A673 (cell line): ENCODE results near the gene GLDC. TPM values are rescaled to one million over a fixed set of nuclear protein-coding genes. Genes with fewer than 3 reads are reported as not detected.

ENCODE experiments used
- BruUV-seq: library from RNA; stranded (reverse); fragments of 400-500 nt; replicated peaks from 2 replicates; lab custom pipeline; 2021; lab: Mats Ljungman, UMichigan
- CTCF ChIA-PET: fragments of 300-600 bp; sonication (Branson Sonifier 250); formaldehyde crosslinking; loops from one replicate; lab custom pipeline; 2022; ENCODE audit warnings: antibody characterized with exemption; lab: Charles Lee
- POLR2A ChIA-PET: fragments of 300-600 bp; sonication (Branson Sonifier 250); formaldehyde crosslinking; loops from one replicate; lab custom pipeline; 2022; ENCODE audit warnings: antibody characterized with exemption; ENCODE audit not compliant: low non-redundant PET; lab: Charles Lee
- DNase-seq: peaks from one replicate; pipeline ENCODE4 v3.0.0-alpha.2; 2015; ENCODE audit warnings: low spot score
- H3K27ac ChIP-seq: fragments of 200-600 bp; sonication (generic); 2 replicates; pipeline ENCODE4 v1.5.1; 2016; ENCODE audit warnings: mixed run types, low read depth, mild to moderate bottlenecking, mixed read lengths, antibody characterized with exemption, low read length; ENCODE audit not compliant: poor library complexity, severe bottlenecking
- H3K27me3 ChIP-seq: fragments of 200-600 bp; sonication (generic); replicated peaks from 2 replicates; pipeline ENCODE4 v1.6.1; 2017; ENCODE audit warnings: mixed run types, low read depth, mild to moderate bottlenecking, mixed read lengths, antibody characterized with exemption, low read length; ENCODE audit not compliant: insufficient read depth, poor library complexity
- H3K36me3 ChIP-seq: fragments of 200-600 bp; sonication (generic); 2 replicates; pipeline ENCODE4 v1.6.1; 2016; ENCODE audit warnings: mixed run types, mild to moderate bottlenecking, mixed read lengths, antibody characterized with exemption, low read length; ENCODE audit not compliant: insufficient read depth, poor library complexity, severe bottlenecking
- H3K4me1 ChIP-seq: fragments of 200-600 bp; sonication (generic); 2 replicates; pipeline ENCODE4 v1.6.1; 2017; ENCODE audit warnings: mixed run types, mild to moderate bottlenecking, mixed read lengths, antibody characterized with exemption, low read length; ENCODE audit not compliant: insufficient read depth, poor library complexity, severe bottlenecking
- H3K4me3 ChIP-seq: fragments of 200-600 bp; sonication (generic); 2 replicates; pipeline ENCODE4 v1.5.1; 2016; ENCODE audit warnings: low read depth, mixed run types, mild to moderate bottlenecking, mixed read lengths, low read length; ENCODE audit not compliant: poor library complexity, severe bottlenecking
- H3K9me3 ChIP-seq: fragments of 200-600 bp; sonication (generic); 2 replicates; pipeline ENCODE4 v1.6.1; 2016; ENCODE audit warnings: mixed run types, low read depth, mild to moderate bottlenecking, mixed read lengths, antibody characterized with exemption, low read length; ENCODE audit not compliant: poor library complexity, severe bottlenecking
- CTCF ChIP-seq: fragments of 300-800, 200-600 bp; sonication (generic); conservative IDR thresholded peaks from 2 replicates; pipeline ENCODE4 v1.5.1; 2017; ENCODE audit warnings: low read depth, mild to moderate bottlenecking, antibody characterized with exemption, low read length, moderate library complexity, mixed read lengths
- EZH2 ChIP-seq: fragments of 200-600 bp; sonication (generic); IDR thresholded peaks from 2 replicates; pipeline ENCODE4 v1.6.1; 2017; ENCODE audit warnings: borderline replicate concordance, low read depth, mild to moderate bottlenecking, mixed read lengths, antibody characterized with exemption, low read length; ENCODE audit not compliant: poor library complexity, severe bottlenecking
- intact Hi-C: fragments of 100-400 bp; cut with micrococcal nuclease; formaldehyde crosslinking; loops from one replicate; pipeline ENCODE4 v1.10.0; 2022; ENCODE audit not compliant: unreplicated experiment
- total RNA-seq: library from RNA; stranded (reverse); gene quantifications from 2 replicates; pipeline ENCODE4 v1.2.3, GENCODE V29; 2021

The GLDC gene
- total RNA-seq, 1 experiment from 2014 or later: 0.32 TPM

DNA sequence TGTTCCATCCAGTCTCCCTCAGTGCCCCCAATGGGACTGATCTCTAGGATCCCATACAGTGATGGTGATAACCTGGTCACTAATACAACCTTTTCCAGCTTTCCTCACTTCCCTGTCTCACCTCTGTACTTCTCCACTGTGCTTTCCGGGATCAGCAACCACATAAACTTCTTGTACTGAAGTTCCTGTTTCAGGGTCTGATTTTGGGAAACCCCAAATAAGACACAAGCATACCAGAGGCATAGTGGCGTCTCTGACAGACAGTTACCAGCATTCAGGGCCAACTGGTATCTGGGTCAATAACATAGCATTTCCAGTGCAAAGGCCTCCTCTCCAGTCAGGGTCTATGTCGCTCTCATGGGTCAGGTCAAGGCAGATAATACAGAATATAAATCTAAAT, 64.3 kb downstream of the GLDC start:
- no peak for TF ChIP-seq EZH2
- no peak for TF ChIP-seq CTCF
- no TSS peak for BruUV-seq
- ChIA-PET CTCF (no interaction called here), POLR2A (no interaction called here)
- intact Hi-C loops: no loop called here
- H3K4me3 ChIP-seq: no peak overlapping the region
- H3K27ac ChIP-seq: no peak overlapping the region
- no peaks in the 10 kb centered on the region for H3K4me1 ChIP-seq
- DNase-seq: no peak
- H3K9me3 ChIP-seq: no peaks in the 10 kb centered on the region
- peaks cover 9% of the 10 kb centered on the region for H3K27me3 ChIP-seq
- no peaks in the 10 kb centered on the region for H3K36me3 ChIP-seq

- no TSS peak for BruUV-seq
- POLR2A ChIA-PET: no interaction called here
- DNase-seq: no peak
- Histone ChIP-seq H3K36me3 (no peaks in the 10 kb centered on the region), H3K27me3 (peaks cover 24% of the 10 kb centered on the region), H3K9me3 (no peaks in the 10 kb centered on the region), H3K4me3 (no peak overlapping the region), H3K4me1 (no peaks in the 10 kb centered on the region), H3K27ac (no peak overlapping the region)
- TF ChIP-seq EZH2: no peak
- no peak for TF ChIP-seq CTCF
- CTCF ChIA-PET: no interaction called here
- intact Hi-C loops: no loop called here
Measured at GRCh38 chr9:6579613-6580012, 65.9 kb downstream of the GLDC start.

GRCh38 chr9:6576987-6577386, 68.5 kb downstream of the GLDC start:
- no peak for TF ChIP-seq EZH2
- no peak for TF ChIP-seq CTCF
- intact Hi-C loops: no loop called here
- ChIA-PET CTCF (no interaction called here), POLR2A (no interaction called here)
- Histone ChIP-seq H3K36me3 (no peaks in the 10 kb centered on the region), H3K9me3 (no peaks in the 10 kb centered on the region), H3K27me3 (peaks cover 31% of the 10 kb centered on the region), H3K4me1 (no peaks in the 10 kb centered on the region), H3K27ac (no peak overlapping the region), H3K4me3 (no peak overlapping the region)
- BruUV-seq: no TSS peak
- no peak for DNase-seq
